GM19023 (cell line): ENCODE measurements around the gene AKAP13.

Source experiments
- ATAC-seq: cut with Tn5 transposase; IDR thresholded peaks from one replicate; pipeline ENCODE4 v1.9.1; 2021; ENCODE audit warnings: mild to moderate bottlenecking, moderate library complexity; ENCODE audit not compliant: unreplicated experiment

The AKAP13 gene

DNA sequence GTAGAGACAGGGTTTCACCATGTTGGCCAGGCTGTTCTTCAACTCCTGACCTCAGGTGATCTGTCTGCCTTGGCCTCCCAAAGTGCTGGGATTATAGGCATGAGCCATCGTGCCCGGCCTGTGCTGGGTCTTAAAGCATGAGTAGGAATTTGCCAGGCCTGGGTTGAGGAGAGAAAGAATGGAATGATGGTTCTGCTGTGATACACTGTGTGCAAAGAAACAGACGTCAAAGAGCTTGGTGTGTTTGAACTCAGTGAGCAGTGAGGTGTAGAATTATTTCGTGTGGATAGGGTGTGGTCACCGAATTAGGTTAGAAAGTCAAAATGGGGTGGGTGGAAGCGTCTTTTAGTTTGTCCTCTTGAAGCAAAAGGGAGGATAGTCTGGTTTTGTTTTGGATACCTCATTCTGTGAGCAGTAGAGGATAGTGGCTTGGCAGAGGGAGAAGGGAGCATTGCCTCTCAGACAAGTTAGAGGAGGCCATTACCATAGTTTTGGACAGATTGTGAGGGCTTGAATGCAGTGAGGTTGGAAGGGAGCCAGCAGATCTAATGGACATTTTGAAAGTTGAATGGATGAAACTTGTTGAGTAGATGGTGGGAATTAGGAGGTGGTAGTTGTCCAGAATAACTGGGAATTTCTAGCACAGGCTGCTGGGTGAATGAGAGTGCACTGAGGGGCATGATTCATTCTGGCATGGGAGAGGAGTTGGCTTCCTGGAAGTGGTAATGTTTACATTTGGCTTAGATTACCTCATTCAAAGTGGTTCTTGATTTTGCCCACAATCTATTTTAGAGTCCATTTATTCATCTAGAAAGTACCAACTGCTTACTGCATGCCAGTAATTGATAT is 27.2 kb downstream of the AKAP13 start:
- ATAC-seq = peak; percentile 24

DNA sequence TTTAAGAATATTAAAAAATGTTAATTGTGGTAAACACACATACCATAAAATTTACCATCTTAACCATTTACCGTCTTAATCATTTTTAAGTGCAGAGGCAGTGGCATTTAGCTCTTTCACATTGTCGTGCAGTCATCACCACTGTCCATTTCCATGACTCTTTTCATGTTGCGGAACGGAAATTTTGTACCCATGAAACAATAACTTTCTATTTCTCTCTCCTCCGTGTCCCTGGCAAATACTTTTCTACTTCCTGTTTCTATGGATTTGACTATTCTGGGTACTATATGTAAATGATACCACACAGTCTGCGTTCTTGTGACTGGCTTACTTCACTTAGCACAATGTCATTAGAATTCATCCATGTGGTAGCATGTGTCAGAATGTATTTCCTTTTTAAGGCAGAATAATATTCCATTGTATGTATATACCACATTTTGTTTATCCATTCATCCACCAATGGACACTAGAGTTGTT is 27.9 kb downstream of the AKAP13 start:
- peak; percentile 65 for ATAC-seq

DNA sequence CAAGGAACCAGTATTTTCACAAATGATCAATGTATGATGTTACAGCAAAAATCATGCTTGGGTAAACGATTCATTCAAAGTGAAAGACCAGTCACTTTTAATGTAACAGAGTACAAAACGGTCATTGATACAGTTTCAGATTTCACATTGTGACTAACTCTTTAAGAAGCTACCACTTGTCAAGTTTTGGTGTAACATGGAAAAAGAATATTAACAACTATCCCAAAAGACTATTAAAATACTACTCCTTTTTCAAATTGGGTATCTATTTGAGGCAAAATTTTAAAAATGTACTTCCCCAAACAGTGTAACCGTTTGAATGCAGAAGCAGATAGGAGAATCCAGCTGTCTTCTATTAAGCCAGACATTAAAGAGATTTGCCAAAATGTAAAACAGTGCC is 31.7 kb downstream of the AKAP13 start:
- ATAC-seq = no peak

DNA sequence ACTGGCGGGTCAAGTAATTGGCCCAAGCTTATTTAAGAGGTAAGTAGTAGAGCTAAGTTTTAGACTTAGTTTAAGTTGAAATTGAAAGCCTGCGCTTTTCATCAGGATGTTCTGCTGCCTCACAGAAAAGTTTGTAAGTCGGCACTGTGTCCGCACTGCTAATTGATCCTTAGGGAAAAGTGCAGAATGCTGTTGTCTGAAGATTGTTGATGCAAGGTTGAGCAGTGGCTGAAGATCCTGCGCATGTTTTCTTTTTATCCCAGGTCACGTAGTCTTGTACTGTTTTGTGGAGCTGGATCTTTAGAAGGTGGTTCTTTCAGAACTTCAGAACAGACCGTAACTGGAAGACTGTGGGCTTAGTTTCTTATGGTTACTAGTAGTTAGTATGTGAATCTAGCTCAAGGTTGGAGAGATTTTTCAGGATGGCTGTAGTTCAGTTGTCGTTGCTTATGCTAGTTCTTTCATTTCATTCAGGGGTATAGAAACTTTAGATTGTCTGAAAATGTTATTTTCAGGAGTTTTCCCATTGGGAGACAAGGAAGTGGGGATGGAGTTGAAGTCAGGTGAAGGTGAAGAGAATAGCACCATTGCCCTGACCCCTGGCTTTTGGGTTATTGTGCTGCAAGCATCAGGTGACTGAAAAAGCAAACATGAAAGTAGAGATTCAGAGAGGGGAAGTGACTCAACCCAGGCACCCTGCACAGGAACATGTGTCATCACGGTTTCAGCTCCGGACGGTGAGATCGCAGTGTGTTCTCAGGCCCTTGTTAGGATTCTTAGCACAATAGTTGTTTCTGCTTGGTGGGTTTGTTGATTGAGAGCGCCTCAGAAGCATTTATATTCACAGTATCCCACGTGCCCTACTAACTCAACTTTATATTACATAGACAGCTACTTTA is 32.8 kb downstream of the AKAP13 start:
- peak; percentile 99 for ATAC-seq

DNA sequence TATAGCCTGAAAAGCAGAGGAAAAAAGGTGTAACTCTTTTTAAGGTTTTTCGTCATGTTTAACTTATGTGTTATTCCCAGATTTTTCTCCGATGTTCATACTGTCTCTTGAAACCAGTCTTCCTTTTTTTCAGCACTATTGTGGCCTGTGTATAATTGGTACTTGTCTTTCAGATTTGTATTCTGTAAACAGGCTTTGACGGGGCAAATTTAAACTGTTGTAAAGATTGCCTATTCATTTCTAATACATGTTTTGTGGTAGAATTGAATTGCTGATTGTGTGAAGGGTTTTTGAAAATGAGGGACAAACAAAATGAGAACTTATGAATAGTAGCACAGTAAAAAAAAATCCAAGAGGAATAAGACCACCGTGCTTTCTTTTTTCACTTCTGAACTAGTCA is 33.6 kb downstream of the AKAP13 start:
- no peak for ATAC-seq

DNA sequence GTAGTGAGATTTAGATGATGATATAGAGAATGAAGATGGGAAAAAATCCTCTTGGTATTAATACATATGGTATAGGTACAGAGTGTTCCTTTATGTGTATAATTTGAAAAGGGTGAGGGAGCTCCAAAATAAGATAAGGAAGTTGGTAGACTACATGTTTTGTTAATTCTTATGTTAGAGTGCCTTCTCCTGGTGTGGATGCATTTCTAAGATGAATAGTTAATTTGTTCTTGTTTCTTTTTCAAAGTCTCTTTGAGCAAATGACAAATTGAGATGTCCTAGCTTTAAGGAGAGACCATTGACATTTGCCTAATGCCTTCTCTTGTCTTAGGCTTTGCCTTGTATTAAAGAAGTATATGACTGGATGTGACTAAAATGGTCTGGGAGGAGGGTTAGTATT is 34.1 kb downstream of the AKAP13 start:
- no peak for ATAC-seq

DNA sequence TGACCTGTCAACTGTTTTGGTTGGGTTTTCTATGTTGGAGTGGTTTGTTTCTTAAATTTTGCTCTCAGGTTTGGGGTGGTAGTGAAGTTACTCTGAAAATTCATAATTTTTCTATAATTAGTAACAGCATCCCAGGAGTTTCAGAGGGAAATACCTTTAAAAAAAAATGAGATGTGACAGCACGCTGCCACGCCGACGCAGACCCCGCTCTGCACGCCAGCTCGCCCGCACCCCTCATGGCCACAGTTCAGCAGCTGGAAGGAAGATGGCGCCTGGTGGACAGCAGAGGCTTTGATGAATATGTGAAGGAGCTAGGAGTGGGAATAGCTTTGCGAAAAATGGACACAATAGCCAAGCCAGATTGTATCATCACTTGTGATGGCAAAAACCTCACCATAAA is 34.6 kb downstream of the AKAP13 start:
- ATAC-seq = no peak

DNA sequence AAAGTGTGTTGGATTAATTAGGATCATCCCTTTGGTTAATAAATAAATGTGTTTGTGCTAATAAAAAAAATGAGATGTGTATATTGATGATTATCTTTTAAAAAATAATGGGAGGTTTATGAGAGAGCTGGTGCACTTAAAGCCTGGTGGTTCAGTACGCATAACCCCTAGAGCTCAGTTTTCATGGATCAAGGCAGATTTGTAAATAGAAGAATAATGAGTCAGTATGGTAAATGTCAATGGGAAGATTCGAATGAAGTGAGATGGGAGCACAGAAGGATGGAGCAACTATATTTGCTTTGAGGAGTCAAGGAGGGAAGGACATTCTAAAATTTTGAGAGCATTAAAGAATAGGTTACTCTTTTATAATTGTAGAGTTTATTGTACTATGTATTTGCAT is 35.4 kb downstream of the AKAP13 start:
- no peak for ATAC-seq

DNA sequence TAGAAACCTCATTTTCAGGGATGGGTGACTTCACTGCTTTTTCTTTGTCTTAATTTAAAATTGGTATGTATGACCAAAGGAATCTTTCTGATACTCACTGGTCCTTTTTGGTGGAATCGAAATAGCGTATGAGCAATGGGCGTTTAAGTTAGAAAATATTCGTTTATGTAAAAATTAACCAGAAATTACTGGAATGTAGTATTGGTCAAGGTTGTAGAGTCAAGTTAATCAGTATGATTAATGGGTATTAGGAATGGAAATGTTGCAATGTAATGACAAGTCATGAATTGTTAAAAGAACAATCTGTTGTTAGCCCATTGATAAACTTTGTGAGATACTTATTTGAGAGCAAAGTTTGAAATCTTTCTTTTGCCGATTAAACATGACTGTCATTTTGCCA is 36.9 kb downstream of the AKAP13 start:
- ATAC-seq = no peak

DNA sequence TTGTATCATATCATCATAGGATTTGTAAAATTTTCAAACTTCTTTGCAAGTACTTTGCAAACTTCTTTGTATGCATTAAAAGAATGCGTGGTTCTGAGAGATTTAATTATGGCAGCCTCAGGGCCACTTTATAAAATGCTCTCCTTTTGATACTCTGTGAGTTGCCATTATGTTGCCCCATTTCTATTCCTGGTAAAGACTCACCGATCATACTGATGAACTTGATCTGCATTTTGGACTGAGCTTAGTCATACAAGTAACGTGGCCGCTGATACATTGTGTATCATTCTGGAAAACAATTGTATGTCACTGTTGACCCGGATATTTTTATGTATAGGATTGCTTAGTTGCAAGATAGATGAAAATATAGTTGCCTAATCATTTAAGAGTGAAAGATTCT is 38.8 kb downstream of the AKAP13 start:
- ATAC-seq = no peak

DNA sequence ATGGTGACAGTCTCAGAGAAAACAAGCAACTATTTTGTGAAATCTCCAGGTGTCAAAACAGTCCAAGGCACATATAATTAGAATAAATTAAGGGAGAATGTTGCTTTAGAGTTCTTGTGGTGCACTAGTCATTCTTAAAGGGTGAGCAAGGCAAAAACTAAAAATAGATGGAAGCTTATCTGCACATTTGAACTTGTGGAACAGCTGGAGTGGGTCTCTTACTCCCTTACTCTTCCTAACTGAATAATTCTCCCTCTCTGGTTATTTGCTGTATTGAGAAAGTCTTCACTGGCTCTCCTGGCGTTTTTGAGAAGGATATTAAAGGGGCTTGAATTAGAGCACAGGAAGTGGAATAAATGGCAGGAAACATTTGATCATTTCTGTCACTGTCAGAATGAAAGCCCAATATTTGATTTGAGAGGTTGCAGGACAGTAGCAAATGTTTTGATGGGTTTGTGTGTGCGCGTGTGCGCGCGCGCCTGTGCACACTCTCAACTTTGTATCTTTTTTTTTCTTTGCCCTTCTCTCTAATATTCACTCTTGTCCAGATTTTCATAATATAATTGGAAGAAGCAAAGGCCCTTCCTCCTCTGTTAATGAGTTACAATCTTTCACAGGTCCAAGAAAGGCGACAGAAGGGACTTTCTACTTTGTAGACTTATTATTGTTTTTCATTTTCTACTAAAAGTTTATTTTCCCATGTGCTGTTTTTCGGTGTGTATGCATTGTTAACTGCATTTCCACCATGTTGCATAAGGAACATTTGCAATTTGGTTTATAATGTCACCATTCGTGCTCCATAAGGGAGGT is 40.9 kb downstream of the AKAP13 start:
- ATAC-seq = no peak

DNA sequence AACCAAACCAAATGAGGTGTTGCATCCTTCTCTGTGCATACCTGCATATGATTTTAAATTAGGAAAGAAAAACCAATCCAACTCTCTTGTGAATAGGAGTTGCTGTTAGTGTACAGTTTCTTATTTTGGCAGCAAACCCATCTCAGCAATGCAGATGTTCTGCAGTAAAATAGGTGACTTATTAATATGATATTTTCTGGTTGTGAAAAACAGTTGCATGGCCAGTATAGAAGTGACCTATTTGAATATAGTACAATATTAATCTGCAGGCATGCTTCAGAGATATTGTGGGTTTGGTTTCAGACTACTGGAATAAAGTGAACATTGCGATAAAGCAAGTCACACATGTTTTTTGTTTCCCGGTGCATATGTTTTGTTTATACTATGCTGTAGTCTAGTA is 42.2 kb downstream of the AKAP13 start:
- ATAC-seq = no peak

DNA sequence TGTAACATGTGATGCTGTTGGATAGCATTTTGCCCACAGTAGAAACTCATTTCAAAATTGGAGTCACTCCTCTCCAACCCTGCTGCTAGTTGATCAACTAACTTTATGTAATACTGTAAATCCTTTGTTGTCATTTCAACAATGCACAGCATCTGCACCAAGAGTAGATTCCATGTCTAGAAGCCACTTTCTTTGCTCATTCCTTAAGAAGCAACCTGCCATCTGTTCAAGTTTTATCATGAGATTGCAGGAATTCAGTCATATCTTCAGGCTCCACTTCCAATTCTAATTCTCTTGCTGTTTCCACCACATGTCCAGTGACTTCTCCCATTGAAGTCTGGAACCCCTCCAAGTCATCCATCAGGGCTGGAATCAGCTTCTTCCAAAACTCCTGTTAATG is 42.9 kb downstream of the AKAP13 start:
- ATAC-seq = no peak

DNA sequence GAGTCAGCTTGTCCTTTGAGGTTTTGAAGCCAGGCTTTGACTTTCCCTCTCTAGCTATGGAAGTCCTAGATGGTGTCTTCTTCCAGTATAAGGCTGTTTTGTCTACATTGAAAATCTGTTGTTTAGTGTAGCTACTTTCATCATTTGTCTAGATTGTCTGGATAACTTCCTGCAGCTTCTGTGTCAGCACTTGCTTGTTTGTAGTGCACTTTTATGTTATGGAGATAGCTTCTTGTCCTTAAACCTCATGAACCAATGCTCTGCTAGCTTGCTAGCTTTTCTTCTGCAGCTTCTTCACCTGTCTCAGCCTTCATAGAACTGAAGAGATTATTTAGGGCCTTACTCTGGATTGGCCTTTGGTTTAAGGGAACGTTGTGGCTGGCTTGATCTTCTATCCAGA is 43.8 kb downstream of the AKAP13 start:
- ATAC-seq = no peak

DNA sequence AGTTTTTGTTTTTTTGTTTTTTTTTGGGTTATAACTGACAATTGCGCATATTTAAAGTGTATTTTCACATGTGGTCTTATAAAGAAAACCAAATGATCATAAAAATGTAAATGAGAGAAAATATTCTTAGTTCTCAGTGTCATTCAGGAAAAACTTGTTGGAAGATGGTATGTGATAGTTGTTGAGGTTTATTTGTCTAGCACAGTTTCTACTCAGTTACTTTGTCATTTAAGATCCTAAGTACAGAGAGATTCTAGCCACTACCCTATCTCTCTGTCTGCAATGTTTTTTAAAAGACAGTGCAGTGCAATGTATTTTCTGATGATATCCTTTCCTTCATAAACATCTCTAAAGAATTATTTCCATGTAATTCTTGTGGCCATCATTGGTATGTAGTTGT is 46.1 kb downstream of the AKAP13 start:
- no peak for ATAC-seq

DNA sequence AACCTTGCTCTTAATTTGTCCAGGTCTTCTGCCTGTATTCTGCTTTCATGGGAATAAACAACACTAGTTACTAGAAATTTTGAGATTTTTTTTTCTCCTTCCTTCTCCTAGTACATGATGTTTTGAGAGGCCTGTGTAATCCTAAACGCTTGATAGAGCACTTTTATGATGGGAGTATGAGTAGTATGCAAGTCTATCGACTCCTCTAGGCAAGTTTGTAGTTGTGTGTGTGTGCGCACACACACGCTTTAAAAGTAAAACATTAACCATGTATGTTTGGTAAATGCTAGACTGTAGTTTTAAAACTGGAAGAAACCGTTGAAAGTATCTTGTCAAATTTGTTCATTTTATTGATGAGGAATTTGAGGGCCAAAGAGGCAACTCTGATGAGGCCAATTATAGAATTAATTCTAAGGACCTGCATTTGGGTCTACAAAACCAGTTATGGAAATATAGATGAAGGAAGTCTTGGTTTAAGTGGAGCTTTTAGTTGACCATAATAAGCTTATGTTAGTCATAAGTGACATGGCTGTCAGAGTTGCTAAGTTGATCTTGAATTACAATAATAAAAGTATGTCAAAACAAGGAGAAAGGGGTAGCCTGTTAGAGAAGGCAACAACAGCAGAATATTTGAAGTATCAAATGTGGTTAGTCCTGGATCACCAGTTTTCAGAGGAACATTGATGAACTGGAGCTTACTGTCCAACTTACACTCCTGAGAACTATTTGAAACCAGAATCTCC is 47.1 kb downstream of the AKAP13 start:
- ATAC-seq = no peak

DNA sequence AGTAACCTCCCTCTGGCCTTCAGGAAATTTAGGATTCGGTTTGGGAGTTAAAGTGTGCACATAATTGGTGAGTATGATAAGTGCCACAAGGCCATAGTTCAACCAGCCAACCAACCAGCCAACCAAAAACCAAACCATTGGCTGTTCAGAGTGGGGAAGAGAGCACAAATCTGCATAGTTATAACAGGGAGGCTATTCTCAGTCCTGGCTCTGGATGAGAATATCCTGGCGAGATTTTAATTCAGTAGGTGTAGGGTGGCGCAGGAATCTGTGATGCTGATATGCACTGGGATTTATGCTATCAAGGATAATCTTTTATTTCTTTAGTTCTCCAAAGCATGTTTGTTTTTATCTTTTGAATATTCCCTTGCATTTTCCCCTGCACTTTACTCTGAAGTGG is 49.1 kb downstream of the AKAP13 start:
- no peak for ATAC-seq

DNA sequence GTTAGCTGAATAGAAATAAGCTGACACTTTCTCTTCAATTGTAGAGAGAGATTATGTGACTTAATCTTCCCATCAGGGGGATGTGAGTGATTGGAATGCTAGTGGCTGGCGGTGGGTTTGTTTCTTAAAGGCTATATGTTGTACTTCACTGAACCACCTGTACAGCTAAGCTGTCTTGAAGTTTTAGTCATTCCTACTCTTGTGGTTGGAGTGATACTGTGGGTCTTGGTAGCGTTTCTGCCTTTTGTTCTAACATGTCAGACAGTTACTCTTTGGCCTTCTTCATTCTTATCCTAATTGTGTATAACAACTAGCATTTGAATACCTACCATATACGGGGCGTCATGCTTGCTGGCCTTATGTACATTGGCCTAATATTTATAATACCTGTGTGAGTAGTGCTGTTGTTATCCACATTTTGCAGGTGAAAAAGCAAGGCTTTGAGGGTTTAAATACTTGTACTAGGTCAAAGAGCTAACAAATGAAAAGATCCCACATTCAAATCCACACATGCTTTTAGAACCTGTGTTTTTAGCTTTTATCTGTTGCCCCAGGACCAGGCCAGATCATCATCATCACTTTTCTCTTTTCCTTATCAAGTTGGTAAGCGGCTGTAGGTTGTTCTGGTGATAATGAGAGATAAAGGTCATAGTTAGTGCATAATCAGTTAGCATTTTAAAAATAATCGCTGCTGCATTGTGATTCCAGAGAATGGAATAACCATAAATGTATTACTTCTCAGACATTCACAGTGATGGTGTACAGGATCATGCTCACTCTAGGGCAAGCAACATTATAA is 50.2 kb downstream of the AKAP13 start:
- peak; percentile 100 for ATAC-seq

DNA sequence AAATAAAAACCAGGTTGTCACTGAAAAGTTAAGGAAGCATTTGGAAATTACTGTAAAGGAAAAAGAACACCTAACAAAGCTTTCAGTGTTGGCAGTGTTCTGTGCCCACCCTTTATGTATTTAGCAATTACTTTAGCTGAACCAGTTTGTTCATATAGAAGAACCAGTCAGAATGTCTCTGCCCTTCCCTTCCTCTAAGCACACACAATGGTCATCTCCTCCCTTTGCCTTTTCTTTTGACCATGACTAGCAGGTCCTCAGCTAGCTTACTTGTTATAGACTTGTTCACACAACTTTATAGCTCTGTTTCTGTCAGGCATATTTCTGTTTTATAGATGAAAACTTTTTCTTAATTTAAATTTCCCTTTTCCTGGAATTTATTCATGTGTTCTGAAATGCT is 59.6 kb downstream of the AKAP13 start:
- ATAC-seq = no peak

DNA sequence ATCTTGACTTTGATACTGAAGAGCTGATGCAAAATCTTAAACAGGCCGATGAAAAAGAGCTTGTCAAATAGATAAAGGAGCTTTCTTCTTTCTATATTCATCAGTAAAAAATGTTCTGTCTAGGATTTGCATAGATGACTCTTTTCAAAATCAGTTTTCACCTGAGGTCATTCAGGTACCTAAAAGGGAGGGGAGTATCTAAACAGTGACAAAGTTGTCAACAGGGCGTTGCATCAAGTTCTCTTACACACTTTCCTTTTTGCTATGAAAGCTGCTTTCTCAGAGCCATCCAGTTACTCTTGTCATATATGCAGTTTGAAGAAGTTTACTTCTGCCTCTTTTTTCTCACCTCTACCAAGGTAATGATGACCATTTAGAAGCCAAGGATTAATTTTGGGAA is 60.0 kb downstream of the AKAP13 start:
- no peak for ATAC-seq
